Measurements from ENCODE around the gene MSANTD1. TPM values are rescaled to one million over a fixed set of nuclear protein-coding genes. Genes with fewer than 3 reads are reported as not detected.

The MSANTD1 gene
- total and polyA plus RNA-seq, 2 donors (not counting 3 experiments of a cell fraction or from before 2014, with no cell fraction given): 0.14 to 1.2 TPM

DNA sequence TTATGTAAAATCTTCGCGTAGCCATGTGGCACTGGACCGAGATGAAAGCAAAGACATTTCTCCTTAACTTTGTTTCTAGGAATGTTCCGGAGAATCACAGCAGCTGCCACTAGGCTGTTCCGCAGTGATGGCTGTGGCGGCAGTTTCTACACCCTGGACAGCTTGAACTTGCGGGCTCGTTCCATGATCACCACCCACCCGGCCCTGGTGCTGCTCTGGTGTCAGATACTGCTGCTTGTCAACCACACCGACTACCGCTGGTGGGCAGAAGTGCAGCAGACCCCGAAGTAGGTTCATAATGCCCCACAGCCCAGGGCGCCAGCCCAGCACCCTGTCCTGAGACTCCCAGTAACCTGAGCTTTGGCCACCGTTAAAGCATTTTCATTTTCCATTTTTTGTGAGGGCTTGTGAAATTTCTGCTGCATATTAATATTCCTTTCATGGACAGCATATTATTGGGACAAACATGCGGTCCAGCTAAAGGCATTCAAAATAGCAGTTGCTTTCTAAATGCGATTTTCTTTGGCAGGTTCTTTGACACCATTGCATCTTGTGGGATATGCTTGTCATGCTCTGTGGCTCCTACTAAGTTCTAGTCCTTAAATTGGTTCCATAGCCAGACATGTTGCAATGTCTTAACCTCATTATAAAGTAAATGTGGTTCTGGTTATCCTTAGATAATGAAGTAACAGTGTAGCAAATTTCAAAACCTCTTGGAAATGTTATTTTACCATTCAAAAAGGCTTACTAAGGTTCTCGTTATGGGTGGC lies 49.1 kb upstream of the MSANTD1 start:
- no peak for TF ChIP-seq JUN (IDR thresholded peaks at IDR 0.05; ENCODE audit: borderline replicate concordance, insufficient read depth, insufficient read length, low read depth)
- TF ChIP-seq, protein P1, sequence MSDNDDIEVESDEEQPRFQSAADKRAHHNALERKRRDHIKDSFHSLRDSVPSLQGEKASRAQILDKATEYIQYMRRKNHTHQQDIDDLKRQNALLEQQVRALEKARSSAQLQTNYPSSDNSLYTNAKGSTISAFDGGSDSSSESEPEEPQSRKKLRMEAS (IDR thresholded peaks at IDR 0.05; ENCODE audit: insufficient read depth, insufficient read length): no peak
- TF ChIP-seq EZH2 (IDR thresholded peaks at IDR 0.05; ENCODE audit: borderline replicate concordance, low read depth, low read length, severe bottlenecking): no peak
- no peak for TF ChIP-seq FOS (IDR thresholded peaks at IDR 0.05; ENCODE audit: borderline replicate concordance, insufficient read depth, low read length)
- TF ChIP-seq, protein P2, sequence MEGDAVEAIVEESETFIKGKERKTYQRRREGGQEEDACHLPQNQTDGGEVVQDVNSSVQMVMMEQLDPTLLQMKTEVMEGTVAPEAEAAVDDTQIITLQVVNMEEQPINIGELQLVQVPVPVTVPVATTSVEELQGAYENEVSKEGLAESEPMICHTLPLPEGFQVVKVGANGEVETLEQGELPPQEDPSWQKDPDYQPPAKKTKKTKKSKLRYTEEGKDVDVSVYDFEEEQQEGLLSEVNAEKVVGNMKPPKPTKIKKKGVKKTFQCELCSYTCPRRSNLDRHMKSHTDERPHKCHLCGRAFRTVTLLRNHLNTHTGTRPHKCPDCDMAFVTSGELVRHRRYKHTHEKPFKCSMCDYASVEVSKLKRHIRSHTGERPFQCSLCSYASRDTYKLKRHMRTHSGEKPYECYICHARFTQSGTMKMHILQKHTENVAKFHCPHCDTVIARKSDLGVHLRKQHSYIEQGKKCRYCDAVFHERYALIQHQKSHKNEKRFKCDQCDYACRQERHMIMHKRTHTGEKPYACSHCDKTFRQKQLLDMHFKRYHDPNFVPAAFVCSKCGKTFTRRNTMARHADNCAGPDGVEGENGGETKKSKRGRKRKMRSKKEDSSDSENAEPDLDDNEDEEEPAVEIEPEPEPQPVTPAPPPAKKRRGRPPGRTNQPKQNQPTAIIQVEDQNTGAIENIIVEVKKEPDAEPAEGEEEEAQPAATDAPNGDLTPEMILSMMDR (IDR thresholded peaks at IDR 0.05; ENCODE audit: extremely low read depth in 1 of 2, insufficient read depth in 1 of 2, low read depth in 1 of 2, low read length in 2 of 2): no peak
- no peak for TF ChIP-seq POLR2AphosphoS5 (IDR thresholded peaks at IDR 0.05; ENCODE audit: insufficient read depth, low read depth, low read length)
- TF ChIP-seq MYC (IDR thresholded peaks at IDR 0.05; ENCODE audit: low read depth, low read length): no peak
- no peak for TF ChIP-seq POLR2A (IDR thresholded peaks at IDR 0.05; ENCODE audit: low read depth, low read length)
- TF ChIP-seq GATA2 (IDR thresholded peaks at IDR 0.05; ENCODE audit: insufficient read depth, insufficient read length, low read depth, low read length): no peak
- DNase-seq (ENCODE audit: low read depth, low spot score) (no peak), FAIRE-seq (no peak)
- H4K20me1 ChIP-seq (replicated peaks; ENCODE audit: control insufficient read depth, extremely low read depth, insufficient read depth, low read length): no peaks in the 10 kb centered on the region
- no peaks in the 10 kb centered on the region for H3K9me1 ChIP-seq (replicated peaks; ENCODE audit: control insufficient read depth, extremely low read depth, insufficient read depth, low read length)
- dilution Hi-C loops (cut with MboI; ENCODE audit: extremely low pct_ligation_motif_present, low sequenced_read_pairs) (no loop called here), intact Hi-C loops (cut with micrococcal nuclease) (no loop called here)
- H3K4me3 ChIP-seq (replicated peaks in 1 of 3; ENCODE audit: insufficient read depth in 1 of 3, low read depth in 1 of 3, low read length in 3 of 3): no peak overlapping the region
- H3K27ac ChIP-seq (ENCODE audit: insufficient read depth, low read depth, low read length): no peak overlapping the region
- no TSS peak for BruUV-seq (replicated peaks)
- H3K9me3 ChIP-seq (replicated peaks; ENCODE audit: control insufficient read depth, insufficient read depth, low read length): no peaks in the 10 kb centered on the region
- no peak overlapping the region for H3K9ac ChIP-seq (replicated peaks; ENCODE audit: extremely low read depth, insufficient read depth, low read length)
- H3K27me3 ChIP-seq (ENCODE audit: control insufficient read depth in 2 of 2, insufficient read depth in 2 of 2, low read length in 2 of 2): no peaks in the 10 kb centered on the region
- H3K79me2 ChIP-seq (ENCODE audit: control insufficient read depth, insufficient read depth, low read length): no peaks in the 10 kb centered on the region
- H3K4me2 ChIP-seq (ENCODE audit: insufficient read depth, low read length): no peak overlapping the region
- H3K4me1 ChIP-seq (ENCODE audit: control insufficient read depth, extremely low read depth, insufficient read depth, low read length): no peaks in the 10 kb centered on the region
- H3K36me3 ChIP-seq (ENCODE audit: control insufficient read depth in 2 of 2, extremely low read depth in 1 of 2, insufficient read depth in 2 of 2, low read length in 2 of 2): peaks cover 3 to 12% of the 10 kb centered on the region in 2 experiments
- ChIA-PET CTCF (interaction anchor here (1.2 kb wide), 1 partner anchor 132 kb away, joined by 3 read pairs; no protein-coding TSS in a partner anchor), POLR2A (no interaction called here)
- H2AFZ ChIP-seq (ENCODE audit: low read depth, low read length): no peak overlapping the region
